HG03442 (cell line): Measurements from ENCODE around the gene HYAL3.
A peak's percentile ranks its signal among the peaks of the same experiment; 100 is the strongest.
"Not testable (repeated sequence)": the region's sequence is repeated elsewhere in the genome, so short reads cannot be mapped to it uniquely, and the experiment has no call there.

Experiments used
- ATAC-seq: cut with Tn5 transposase; IDR thresholded peaks from one replicate; pipeline ENCODE4 v1.9.1; 2021; ENCODE audit warnings: mild to moderate bottlenecking, moderate library complexity; ENCODE audit not compliant: unreplicated experiment

HYAL3 gene

DNA sequence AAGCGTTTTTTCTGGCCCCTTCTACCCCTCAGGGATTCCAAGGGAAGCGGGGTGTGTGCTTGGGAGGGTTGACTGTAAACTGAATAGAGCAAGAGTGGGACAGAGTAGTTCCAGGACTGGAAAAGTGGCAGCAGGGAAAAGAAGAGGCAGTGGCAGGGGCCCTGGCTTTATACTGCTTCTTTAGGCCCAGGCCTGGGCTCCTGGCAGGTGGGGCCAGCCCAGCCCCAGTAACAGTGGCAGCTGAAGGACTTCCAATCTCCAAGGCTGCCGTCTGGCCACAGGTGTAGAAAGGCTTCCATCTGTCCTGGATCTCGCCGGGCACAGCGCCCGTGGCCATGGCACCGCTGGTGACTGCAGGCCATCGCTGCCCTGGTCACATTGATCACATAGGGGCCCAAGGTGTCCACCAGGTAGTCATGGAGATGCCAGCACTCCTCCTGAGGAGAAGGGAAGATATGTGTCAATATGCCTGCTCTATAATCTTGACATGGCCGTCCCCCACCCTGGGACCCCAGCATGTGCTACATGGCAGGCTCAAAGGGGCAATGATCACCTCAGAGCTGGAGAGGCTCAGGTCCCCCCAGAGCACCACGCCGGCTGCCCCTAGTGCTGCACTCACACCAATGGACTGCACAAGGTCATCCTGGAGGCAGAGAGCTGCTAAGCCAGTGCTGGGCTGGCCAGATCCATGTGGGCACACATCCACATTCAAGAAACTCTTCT, 6.0 kb downstream of the HYAL3 start:
- ATAC-seq = no peak

DNA sequence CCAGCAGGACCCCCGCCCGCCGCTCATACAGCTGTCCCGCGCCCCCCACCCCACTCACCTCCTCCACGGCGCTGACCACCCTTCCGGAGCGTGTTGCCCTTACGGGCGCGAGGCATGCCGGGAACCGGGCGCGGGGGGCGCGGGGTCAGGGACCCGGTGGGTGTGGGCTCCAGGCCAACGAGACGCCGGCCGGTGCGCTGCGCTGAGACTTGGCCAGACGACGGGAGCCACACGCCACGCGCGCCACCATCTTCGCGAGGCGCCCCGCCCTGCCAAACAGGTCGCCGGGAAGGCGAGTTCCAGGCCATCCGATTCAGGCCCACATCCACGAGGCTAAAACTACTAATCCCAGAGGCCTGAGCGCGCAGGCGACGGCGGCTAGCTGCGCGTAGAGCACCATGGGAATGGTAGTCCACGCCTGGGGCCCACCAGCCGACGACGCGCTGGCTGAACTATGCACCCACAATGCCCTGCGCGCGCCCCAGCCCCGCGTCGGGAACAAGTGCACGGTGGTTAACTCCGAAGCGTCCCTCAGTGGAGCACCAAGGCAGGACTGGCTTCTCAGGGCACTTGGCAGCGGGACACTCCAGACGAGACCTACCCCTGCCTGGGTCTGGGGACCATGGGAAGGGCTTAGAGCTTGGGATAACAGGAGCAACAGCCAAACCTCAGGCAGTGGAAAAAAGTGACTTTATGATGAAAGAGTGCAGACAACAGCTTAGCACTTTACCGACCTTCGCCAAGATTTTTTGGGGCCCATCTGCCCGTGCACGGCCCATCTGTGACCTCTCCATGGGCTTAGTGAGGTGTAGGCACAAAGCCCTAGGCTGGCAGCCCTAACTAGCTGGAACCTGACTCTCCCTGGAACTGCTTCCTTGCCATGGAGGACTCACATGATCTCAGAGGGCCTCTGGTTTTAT, 6.8 kb downstream of the HYAL3 start, which contains the start of gene IFRD2:
IFRD2 (minus strand) TSS at position 271 of the 920 bp plus-strand sequence; CDS start at position 116, 155 bp downstream.
- peak; percentile 91 for ATAC-seq

DNA sequence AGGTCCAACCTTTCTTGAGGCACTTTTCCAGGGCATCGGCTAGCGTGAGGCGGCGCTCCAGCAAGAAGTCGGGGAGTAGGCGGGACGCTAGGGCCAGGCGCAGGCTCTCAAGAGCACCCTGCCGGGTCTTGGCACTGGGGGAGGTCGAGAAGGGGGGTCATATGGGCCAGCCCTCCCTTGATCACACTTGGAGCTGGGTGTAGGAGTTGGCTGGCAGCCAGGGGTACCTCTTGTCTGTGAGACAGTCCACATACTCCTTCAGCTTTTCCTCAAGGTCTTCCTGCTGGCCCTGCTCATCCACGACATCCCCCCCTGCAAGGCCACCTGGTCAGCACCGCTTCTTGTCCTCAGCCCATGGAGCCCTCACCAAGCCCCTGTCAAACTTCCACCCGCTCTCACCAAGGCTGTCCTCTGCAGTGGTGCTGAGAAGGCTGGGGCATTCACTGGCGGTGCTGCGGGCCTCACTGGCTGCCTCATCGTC, 9.0 kb downstream of the HYAL3 start:
- no peak for ATAC-seq

GRCh38 chr3:50289130-50289529, 10.1 kb downstream of the HYAL3 start:
- ATAC-seq = no peak

GRCh38 chr3:50288387-50289007, 10.7 kb downstream of the HYAL3 start:
- ATAC-seq = no peak

DNA sequence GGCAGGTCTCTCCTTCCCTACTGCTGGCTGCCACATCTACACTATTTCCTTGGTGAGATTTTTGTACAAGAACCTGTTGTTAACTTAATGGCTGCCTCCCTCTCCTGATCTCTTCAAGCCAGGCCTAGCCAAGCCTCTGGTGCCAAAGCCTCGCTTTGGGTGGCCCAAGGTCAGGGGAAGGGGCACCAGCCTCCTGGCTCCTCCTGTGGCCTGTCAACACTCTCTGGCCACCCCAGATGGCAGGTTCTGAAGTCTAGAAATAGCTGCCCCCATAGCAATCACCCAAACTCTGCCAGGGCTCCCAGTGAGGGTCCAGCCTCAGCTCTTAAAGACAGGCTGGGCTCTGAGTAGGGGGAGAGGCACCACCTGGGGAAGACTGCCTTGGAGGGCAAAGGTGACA, 11.9 kb downstream of the HYAL3 start:
- no peak for ATAC-seq

GRCh38 chr3:50286322-50287227, 12.6 kb downstream of the HYAL3 start:
- no peak for ATAC-seq

DNA sequence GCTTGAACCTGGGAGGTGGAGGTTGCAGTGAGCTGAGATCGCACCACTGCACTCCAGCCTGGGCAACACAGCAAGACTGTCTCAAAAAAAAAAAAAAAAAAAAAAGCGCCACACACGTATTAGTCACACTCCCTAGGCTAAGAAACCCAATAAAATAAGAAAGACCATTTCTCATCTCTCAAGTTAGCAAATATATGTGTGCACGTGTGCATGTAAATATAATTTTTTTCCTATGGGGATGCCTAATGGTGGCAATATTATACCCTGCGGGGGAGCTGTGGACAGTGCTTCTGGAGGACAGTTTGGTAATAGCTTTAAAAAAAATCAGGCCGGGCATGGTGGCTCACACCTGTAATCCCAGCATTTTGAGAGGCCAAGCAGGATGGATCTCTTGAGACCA, 15.1 kb downstream of the HYAL3 start:
- ATAC-seq = not testable (repeated sequence)

GRCh38 chr3:50279255-50280016, 19.8 kb downstream of the HYAL3 start:
- no peak for ATAC-seq

GRCh38 chr3:50278880-50279224, 20.4 kb downstream of the HYAL3 start, which contains the start of gene LSMEM2:
LSMEM2 (plus strand) TSS chr3:50279087; CDS start chr3:50279114, 27 bp downstream.
- ATAC-seq = no peak

GRCh38 chr3:50278123-50278879, 20.9 kb downstream of the HYAL3 start:
- no peak for ATAC-seq

GRCh38 chr3:50276762-50277101, 22.5 kb downstream of the HYAL3 start:
- ATAC-seq = no peak

- ATAC-seq = no peak
Measured at GRCh38 chr3:50275996-50276761, 23.0 kb downstream of the HYAL3 start.

- no peak for ATAC-seq
Measured at GRCh38 chr3:50275141-50275995, 23.8 kb downstream of the HYAL3 start.

- no peak for ATAC-seq
Measured at GRCh38 chr3:50274371-50275104, 24.7 kb downstream of the HYAL3 start.

DNA sequence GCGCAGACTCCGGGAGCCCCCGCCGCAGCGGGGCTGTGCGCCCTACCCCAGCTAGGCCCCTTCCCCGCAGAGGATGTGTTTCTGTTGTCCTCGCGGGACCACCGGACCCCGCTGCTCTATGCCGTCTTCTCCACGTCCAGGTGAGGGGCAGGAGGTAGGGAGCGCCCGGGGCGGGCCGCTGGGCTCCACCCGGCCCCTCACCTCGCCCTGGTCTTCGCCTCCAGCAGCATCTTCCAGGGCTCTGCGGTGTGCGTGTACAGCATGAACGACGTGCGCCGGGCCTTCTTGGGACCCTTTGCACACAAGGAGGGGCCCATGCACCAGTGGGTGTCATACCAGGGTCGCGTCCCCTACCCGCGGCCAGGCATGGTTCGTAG, 25.5 kb downstream of the HYAL3 start:
- no peak for ATAC-seq
